ENCODE results near the gene MIDN.

The MIDN gene

DNA sequence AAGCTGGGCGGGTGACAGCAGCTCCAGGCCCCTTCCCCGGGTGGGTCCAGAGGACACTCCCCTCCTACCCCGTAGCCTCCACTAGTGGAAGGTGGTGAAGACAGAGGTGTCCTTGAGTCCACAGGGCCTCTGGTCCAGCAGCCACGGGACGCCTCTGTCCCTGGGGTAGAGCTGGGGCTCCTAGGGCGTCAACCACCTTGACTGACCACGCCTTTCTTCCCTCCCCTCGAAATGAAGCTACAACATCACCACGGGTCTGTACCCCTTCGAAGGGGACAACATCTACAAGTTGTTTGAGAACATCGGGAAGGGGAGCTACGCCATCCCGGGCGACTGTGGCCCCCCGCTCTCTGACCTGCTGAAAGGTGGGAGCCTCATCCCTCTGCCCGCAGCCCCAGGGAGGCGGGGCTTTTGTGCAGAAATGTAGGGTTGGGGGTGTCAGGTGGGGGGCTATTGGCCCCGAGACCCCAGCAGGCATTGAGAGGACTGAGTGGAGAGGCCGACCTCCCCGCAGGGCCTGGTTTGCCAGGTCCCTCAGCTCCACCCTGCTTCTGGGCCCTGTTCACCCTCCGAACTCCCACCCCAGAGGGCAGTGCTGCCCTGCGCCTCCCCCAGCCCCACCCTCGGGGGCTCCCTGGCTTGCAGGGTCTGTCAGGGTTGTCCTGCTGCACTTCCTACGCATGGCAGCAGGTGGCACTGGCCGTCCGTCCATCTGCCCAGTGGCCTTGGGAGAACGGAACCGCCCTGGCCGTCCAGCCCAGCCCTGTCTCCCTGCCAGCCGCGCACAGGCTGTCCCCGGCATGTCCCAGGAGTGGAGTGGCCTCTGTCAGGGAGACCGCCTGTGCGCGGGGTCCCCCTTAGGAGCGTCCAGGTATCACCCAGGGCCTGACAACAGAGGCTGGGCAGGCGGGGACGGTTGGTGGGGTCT, 27.1 kb upstream of the MIDN start:
- DNase-seq, result peak; percentile 59

DNA sequence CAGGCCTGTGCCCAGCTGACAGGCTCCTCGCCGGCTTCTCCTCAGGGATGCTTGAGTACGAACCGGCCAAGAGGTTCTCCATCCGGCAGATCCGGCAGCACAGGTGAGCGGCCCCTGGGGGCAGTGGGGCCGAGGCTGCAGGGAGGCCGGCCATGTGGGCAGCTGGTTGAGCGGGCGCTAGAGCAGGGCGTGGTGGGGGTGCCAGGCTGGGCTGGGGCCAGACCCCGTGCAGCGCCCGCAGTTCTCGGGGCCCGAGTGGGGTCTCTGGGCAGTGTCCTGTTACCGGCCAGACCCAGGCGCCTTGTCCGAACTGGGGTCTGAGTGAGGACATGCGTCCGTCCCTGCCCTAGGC, 26.5 kb upstream of the MIDN start:
- no peak for DNase-seq

DNA sequence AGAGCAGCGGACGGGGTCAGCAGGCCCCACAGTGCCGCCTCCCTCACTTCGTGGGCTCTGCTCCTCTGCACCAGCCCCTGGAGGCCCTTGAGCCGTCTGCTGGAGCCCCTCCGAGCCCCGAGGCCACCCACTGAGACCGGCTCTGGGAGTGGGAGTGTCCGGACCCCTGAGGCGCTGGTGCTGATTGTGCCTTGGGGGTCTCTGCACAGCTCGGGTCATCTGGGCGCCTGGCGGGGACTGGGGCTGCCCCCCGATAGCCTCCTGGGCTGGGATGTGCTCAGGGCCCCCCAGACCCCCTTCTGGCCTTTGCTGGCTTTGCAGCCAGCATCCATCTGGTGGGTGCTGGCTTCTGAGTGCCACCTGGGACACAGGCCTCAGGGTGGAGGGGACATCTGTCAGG, 26.0 kb upstream of the MIDN start:
- DNase-seq, result no peak

DNA sequence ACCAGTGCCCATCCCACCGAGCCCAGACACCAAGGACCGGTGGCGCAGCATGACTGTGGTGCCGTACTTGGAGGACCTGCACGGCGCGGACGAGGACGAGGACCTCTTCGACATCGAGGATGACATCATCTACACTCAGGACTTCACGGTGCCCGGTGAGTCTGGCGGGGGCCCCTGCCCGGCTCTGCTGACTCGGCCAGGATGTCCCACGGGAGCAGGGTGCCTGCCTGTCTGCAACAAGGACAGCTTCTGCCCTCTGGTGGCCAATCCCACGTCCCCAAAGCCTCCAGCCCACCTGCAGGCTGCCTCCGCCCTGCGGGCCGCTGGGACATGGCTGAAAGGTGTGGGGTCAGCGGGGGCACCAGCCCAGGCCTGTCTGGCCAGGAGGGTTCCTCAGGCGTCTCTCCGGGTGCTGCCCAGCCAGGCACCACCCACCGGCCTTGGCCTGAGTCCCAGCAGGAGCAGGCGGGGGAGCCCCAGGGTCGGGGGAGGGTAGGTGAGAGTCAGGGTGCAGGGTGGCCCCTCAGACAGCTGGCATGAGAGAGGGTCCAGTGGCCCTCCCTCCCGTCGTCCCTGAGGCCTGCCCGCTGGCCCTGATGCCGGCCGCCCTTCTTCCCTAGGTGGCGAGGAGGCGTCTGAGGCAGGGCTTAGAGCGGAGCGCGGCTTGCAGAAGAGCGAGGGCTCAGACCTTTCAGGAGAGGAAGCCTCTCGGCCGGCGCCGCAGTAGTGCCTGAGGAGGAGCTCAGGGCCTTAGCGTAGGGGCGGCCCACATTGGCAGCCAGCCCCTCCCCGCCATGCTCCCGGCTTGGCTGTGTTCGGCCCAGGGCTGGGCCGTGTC, 25.1 kb upstream of the MIDN start:
- no peak for DNase-seq

DNA sequence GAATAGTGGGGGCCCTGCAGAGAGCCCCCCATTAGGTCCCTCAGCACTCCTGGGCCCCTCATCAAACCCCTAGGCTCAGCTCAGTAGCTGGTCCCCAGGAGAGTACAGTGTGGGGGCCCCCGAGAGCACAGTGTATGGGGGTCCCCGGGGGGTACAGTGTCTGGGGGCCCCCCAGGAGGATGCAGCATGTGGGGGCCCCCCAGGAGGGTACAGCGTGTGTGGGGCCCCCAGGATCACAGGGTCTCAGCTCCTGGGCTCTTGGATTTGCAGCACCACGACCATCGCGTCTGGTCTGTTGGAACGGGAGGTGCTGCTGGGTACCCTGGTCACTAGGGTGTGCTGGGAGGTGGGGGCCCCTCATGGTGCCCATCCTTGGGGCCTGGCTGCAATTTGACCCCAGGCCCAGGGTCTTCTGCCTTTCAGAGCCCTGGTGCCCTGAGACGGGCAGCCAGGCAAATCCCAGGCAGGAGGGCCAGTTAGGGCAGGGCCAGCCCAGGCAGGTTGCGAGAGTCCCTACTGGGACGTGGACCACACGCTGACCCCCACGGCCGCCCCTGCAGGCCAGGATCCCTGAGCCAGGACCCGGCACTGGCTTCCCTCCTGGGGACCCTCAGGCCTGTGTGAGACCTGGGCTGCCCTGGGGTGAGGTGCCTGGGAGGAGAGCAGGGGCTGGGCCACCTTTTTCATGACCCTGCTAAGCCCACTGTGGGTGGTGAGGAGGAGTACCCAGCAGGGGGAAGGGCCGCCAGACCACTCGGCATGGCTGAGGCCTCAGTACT, 24.1 kb upstream of the MIDN start:
- DNase-seq, result no peak

DNA sequence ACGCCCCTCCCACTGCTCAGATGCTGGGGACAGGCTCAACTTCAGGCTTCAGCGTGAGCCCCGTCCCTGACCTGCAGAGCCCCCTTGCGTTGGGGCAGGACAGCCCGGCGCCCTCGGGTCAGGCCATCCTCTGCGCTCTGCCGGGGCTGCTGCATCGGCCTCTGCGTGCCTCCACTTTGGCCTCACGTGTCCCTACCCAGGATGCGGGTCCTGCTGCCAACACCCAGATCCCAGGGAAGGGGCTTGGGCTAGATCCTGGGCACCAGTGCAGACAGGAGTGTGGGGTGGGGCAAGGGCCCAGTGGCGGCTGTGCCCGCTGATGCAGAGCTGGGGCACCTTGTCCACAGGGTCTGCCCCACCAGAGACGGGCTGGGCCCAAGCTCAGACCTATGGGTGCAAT, 23.5 kb upstream of the MIDN start:
- DNase-seq, result no peak

DNA sequence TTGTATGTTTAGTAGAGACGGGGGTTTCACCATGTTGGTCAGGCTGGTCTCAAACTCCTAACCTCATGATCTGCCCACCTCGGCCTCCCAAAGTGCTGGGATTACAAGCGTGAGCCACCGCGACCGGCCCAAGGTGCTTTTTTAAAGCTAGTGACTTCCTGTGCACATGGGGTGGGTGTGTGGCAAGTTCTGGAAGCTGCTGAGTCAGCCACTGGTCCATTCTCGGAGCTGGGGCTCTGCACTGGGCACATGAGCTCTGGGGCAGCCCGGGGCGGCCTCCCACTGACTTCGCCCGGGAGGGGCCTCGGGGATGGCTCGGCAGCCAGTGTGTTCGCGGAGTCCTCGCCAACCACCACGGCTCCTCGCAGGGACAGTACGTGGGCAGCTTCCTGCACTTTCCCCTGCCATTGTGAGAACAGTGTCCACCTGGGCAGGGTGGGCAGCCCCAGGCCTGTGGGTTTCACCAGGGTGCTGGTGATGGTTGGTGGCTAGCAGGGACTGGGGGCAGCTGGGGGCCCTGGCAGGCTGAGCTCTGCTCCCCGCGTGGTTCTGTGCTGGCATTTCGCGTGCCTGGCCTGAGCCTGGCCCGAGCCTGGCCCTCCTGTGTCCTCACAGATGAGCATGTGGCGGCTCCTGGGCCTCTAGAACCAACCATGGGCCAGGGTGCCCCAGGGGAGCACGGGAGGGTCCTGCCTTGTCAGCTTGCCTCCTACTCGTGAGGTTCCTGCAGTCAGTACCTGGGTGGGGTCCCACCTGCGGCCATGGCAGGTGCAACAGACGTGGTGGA, 22.8 kb upstream of the MIDN start:
- no peak for DNase-seq

DNA sequence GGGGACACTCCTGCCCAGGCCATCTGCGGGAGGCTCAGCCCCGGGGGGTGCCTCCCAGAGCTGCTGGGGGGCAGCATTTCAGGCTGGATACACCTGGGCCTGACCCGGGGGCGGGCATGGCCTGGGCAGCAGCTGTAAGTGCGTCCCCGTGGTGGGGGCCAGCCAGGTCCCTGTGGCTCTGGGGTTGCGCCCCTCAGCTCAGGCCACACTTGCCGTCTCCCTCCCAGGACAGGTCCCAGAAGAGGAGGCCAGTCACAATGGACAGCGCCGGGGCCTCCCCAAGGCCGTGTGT, 22.2 kb upstream of the MIDN start:
- DNase-seq, result no peak

DNA sequence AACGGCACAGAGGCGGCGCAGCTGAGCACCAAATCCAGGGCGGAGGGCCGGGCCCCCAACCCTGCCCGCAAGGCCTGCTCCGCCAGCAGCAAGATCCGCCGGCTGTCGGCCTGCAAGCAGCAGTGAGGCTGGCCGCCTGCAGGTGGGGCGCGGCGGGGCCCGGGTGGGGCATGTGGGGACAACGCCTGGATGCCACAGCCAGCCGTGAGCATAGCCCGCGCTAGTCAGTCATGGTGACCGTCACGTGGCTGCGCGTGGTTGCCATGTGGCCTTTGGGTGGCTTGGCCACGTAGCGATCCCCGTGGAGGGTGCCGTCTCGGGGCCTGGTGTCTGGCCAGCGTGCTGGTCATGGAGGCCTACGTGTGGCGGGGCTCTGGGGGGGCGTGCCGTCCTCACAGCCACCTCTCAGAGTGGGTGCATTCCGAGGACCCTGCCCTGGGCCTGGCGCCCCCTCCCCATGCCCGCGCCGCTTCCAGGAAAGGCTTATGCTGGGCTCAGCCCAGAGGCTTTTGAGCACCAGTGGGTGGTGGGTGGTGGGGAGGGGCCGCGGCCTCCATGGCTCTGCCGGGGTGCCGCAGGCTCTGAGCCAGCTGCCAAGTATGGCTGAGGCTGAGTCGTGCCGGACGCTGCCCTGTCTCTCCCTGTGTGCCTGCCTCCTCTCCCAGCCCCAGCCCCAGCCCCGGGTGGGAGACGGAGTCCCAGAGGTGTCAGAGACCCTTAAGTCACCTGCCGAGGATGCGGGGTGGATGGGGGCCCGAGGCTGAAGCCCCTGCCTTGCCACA, 21.7 kb upstream of the MIDN start:
- DNase-seq, result no peak

DNA sequence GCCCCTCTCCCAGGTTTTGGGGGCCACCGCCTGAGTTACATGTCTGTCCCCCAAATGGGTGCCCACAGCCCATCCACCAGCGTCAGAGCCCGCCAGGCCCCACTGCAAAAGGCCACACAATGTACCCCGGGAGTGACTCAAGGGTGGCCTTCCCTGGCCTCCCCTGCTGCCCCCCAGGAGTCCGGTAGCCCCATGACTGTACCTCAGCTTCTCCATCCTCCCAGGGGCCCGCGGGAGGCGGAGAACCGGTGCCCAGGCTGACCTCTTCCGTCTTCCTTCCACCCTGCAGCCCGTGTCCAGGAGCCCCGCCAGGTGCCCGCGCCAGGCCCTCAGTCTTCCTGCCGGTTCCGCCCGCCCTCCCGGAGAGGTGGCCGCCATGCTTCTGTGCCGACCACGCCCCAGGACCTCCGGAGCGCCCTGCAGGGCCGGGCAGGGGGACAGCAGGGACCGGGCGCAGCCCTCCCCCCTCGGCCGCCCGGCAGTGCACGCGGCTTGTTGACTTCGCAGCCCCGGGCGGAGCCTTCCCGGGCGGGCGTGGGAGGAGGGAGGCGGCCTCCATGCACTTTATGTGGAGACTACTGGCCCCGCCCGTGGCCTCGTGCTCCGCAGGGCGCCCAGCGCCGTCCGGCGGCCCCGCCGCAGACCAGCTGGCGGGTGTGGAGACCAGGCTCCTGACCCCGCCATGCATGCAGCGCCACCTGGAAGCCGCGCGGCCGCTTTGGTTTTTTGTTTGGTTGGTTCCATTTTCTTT, 20.9 kb upstream of the MIDN start:
- DNase-seq, result no peak

DNA sequence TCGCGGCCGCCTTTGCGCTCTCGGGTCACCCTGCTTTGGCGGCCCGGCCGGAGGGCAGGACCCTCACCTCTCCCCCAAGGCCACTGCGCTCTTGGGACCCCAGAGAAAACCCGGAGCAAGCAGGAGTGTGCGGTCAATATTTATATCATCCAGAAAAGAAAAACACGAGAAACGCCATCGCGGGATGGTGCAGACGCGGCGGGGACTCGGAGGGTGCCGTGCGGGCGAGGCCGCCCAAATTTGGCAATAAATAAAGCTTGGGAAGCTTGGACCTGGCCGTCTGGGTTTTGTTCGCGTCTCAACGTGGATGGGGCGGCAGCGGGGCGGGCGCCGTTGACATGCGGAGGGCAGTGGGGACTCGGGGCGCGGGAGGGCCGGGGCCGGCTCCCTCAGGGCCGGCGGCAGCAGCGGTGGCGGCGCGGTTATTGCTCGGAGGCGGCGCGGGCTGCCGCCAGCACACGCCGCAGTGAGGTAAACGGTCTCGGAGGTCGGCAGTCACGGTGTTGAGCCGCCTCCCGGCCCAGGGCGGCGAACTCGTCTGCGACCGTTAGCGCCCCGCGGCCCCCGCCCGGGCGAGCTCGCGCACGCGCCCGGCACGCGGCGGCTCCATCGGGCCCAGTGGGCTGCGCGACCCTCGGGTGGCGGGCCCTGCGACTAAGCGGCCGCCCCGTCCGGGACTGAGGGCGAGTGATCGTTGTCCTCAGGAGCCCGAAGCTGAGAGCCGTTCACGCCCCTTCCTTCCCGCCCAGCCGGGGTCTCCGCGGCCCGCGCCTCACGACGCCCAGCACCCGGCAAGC, 20.0 kb upstream of the MIDN start:
- no peak for DNase-seq

DNA sequence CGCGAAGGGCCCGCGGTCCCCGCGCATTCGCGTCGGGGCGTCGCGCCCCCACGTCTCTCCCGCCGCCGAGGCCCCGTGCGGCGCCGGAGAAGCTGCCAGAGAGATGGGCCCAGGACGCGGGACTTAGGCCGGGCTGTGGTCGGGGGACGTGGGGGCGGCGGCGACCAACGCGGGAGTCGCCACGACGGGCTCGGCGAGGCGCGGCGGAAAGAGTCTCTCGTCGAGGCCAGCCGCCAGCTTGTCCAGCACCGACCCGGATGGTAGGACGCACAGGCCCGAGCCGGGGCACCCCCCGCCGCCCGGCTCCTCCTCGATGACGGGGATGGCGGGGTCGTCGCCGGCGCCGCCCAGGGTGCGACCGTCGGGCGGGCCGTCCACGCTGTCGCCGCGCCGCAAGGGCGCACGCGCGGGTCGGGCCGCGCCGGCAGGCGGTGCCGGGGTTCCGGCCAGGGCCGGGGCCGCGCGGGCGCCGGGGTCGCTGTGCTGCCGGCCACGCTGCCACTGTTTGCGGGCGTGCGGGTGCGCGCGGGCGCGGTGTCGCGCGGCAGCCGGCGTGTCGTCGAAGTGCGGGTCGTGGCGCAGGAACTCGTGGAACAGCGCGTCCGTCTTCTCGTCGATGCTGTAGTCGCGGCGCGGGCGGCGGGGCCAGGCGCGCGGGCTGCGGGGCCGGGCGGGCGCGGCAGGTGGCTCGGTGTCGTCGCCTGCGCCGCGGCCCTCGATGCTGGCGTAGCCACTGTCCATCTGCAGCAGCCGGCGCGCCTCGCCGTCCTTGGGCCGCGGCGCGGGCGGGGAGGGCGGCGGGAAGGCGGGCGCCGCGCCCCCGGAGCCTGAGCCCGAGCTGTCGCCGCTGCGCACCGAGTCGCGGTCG, 19.1 kb upstream of the MIDN start:
- no peak for DNase-seq

DNA sequence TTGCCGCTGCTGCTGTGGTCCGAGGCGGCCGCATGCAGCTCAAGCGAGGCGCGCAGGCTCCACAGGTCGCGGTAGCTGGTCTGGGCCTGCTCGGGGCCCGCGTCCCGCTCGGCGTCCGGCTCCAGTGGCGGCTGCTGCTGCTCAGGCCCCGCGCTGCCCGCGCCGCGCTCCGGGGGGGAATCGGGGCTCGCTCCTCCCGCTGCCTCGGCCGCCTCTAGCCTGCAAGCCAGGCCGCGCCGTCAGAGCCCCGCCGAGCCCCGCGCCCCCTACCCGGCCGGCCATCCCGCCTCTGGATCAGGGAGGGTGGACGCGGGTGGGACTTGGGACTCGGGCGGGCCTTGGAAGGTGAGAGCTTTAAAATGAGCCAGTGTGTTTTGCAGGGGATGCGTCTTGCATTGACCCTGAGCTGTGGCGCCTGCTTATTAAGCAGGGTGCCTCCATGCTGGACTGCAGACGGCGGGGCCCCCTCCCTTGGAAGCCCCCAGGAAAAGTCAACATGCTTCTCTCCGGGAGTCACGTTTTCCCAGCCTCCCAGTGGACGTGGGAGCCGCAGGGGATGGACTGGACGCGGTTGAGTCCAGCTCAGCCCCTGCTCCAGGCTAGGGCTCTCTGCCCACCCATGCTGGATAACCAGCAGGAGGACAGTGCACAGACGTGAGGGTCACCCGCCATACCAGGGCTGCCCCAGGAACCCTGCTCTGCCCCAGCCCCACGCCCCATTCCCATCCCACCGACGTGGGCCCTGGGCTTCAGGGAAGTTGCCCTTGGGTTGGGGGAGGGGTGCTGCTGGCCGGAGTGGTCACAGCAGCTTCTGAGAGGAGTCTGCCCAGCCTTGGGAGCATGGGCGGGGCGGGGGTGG, 18.2 kb upstream of the MIDN start:
- DNase-seq, result no peak

DNA sequence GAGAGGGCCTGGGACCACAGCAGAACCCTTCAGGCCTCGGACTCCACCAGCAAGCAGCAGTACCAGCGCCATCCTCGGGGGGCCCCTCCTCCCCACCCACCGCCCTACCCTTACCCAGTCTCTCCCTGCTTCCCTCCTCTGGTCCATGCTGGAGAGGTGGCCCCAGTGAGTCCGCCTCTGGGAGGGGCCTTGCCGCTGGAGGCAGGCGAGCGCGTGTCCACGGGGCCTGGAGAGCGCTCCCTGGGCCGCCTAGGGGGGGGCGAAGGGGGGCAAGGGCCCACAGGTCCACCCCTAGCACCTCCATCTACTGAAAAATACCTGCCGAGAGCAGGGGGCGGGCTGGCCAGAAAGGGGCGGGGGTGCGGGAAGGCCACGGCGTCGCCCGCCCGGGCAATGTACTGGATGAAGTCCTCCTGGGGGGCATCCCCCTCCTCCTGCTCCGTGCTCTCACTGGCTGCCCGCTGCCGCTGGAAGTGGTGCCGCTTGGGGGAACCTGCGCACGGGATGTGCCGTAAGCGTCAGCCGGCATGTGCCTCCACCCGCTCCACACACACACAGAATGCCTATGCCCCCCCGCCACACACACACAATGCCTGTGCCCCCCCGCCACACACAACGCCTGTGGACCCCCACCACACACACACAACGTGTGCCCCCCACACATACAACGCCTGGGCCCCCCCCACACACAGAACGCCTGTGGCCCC, 17.4 kb upstream of the MIDN start:
- no peak for DNase-seq

DNA sequence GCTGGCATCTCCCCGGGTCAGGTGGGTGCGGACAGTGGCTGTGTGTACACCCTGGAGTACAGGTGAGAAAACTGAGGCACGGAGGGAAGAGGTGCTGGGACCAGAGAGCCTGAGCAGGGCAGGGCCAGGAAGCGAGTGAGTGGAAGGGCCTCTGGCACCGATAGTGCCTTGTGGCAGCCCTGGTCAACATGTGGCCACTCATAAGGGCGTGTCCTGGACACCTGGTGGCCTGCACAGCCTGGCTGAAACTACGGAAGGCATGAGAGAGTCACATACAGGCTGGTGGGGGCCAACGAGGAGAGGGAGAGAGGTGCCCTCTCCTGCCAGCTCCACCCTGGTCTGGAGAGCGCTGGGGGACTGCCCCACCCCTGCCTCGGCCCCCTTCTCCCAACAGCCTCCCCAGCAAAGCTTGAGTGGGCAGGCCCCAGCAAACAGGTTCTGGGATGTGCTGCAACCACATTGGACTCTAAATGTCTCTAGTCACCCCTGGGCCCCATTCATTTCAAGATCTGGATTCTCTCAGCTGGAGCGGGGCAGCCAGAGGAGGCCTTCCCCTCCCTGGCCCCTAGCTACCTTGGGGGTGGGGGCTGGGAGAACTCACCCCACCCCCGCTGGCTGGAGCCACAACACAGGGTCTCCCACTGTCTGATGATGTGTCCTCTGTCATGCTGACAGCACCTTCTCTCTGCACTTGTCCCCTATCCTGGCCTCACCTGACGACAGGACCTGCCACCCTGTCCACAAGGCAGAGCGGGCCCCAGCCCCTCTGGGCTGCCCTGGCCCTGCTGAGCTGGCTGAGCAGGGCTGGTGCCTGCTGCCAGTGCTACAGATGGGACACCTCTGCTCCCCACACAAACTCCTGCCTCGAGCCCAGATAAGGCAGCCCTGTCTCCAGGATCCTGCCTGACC, 16.4 kb upstream of the MIDN start:
- DNase-seq, result no peak

DNA sequence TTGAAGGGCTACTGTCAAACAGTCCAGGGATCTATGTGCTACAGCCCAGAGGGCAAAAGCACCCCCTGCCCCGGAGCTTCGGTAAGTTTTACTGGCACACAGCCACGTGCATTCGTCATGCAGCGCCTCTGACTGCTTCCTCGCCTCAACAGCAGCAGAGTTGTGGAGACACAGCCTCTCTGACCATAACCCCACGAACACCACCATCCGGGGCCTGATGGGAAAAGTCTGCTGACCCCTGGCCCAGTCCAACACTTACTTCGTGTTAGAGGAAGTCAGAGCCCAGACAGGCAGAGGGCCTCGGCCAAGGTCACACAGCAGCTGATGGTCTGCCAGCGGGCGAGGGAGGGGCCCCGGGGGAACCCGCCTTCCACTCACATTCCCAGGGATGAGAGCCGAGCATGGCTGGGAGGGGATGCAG, 15.7 kb upstream of the MIDN start:
- no peak for DNase-seq

Data from suppressor macrophage treated with lipopolysaccharide for 4 hours (primary cell).